IMR-90 (cell line): ENCODE measurements around the gene DYNLL2. TPM values are rescaled to one million over a fixed set of nuclear protein-coding genes. Genes with fewer than 3 reads are reported as not detected.

Source experiments
- ATAC-seq: fragments of 200-7000 bp; cut with Tn5 transposase; 2 replicates; pipeline ENCODE4 v1.9.1; 2020; ENCODE audit warnings: low read depth, mild to moderate bottlenecking, moderate library complexity
- BruUV-seq: library from RNA; stranded (reverse); fragments of 400-500 nt; replicated peaks from 2 replicates; lab custom pipeline; 2021; lab: Mats Ljungman, UMichigan
- CTCF ChIA-PET: fragments of 300-600 bp; formaldehyde crosslinking; extraction: SDS; loops from one replicate; lab custom pipeline; 2021; ENCODE audit warnings: antibody characterized with exemption; lab: Yijun Ruan, JAX
- POLR2A ChIA-PET: fragments of 300-600 bp; sonication (Branson Sonifier 250); formaldehyde crosslinking; loops from one replicate; lab custom pipeline; 2022; ENCODE audit warnings: antibody characterized with exemption; ENCODE audit not compliant: unreplicated experiment; lab: Charles Lee
- DNase-seq: peaks from one replicate; pipeline ENCODE4 v3.0.0; 2013
- H2AFZ ChIP-seq: replicated peaks from 2 replicates; pipeline ENCODE3; 2013; ENCODE audit warnings: low read length, mild to moderate bottlenecking; ENCODE audit not compliant: poor library complexity
- H2AK5ac ChIP-seq: 2 replicates; pipeline ENCODE4 v1.6.1; 2013; ENCODE audit warnings: low read depth, low read length, inconsistent platforms
- H2AK9ac ChIP-seq: replicated peaks from 2 replicates; pipeline ENCODE3; 2013; ENCODE audit warnings: mild to moderate bottlenecking, low read depth, low read length, moderate library complexity; ENCODE audit not compliant: poor library complexity
- H2BK120ac ChIP-seq: 2 replicates; pipeline ENCODE4 v1.6.1; 2013; ENCODE audit warnings: low read depth, low read length, inconsistent platforms
- H2BK15ac ChIP-seq: 3 replicates; pipeline ENCODE4 v1.6.1; 2013; ENCODE audit warnings: low read depth, low read length, inconsistent platforms
- H2BK20ac ChIP-seq: 2 replicates; pipeline ENCODE4 v1.6.1; 2013; ENCODE audit warnings: low read depth, mild to moderate bottlenecking, inconsistent platforms, low read length, moderate library complexity
- H2BK5ac ChIP-seq: 2 replicates; pipeline ENCODE4 v1.6.1; 2013; ENCODE audit warnings: mild to moderate bottlenecking, low read depth, low read length, inconsistent platforms; ENCODE audit not compliant: poor library complexity, severe bottlenecking
- H3K14ac ChIP-seq: replicated peaks from 2 replicates; pipeline ENCODE4 v1.6.1; 2013; ENCODE audit warnings: low read depth, low read length, inconsistent platforms
- H3K18ac ChIP-seq: 2 replicates; pipeline ENCODE4 v1.6.1; 2013; ENCODE audit warnings: low read depth, low read length, control low read depth
- H3K23ac ChIP-seq: 2 replicates; pipeline ENCODE4 v1.6.1; 2013; ENCODE audit warnings: low read depth, low read length, inconsistent platforms
- H3K27ac ChIP-seq: 2 replicates; pipeline ENCODE4 v1.5.1; 2013; ENCODE audit warnings: mild to moderate bottlenecking, control low read depth, low read length; ENCODE audit not compliant: insufficient read depth
- H3K27me3 ChIP-seq: 2 replicates; pipeline ENCODE4 v1.6.1; 2013; ENCODE audit warnings: low read length; ENCODE audit not compliant: control insufficient read depth, insufficient read depth
- H3K36me3 ChIP-seq: 2 replicates; pipeline ENCODE4 v1.6.1; 2013; ENCODE audit warnings: low read length, mixed read lengths; ENCODE audit not compliant: control insufficient read depth, insufficient read depth
- H3K4ac ChIP-seq: 2 replicates; pipeline ENCODE4 v1.6.1; 2013; ENCODE audit warnings: low read depth, low read length, inconsistent platforms
- H3K4me1 ChIP-seq: 2 replicates; pipeline ENCODE4 v1.6.1; 2013; ENCODE audit warnings: low read length, mixed read lengths; ENCODE audit not compliant: control insufficient read depth, insufficient read depth
- H3K4me2 ChIP-seq: 2 replicates; pipeline ENCODE4 v1.6.1; 2013; ENCODE audit warnings: low read depth, mild to moderate bottlenecking, control low read depth, low read length, moderate library complexity
- H3K4me3 ChIP-seq: 2 replicates; pipeline ENCODE4 v1.5.1; 2013; ENCODE audit warnings: low read depth, mild to moderate bottlenecking, control low read depth, low read length, moderate library complexity; ENCODE audit not compliant: insufficient read depth
- H3K56ac ChIP-seq: 2 replicates; pipeline ENCODE4 v1.6.1; 2013; ENCODE audit warnings: low read length, inconsistent platforms; ENCODE audit not compliant: insufficient read depth; ENCODE audit errors: extremely low read depth
- H3K79me1 ChIP-seq, 2 experiments: 2 replicates each; pipeline ENCODE4 v1.6.1; 2013; ENCODE audit warnings: low read length in 2 of 2, inconsistent platforms in 1 of 2, low read depth in 1 of 2
- H3K9ac ChIP-seq: 2 replicates; pipeline ENCODE4 v1.6.1; 2013; ENCODE audit warnings: low read depth, low read length, control low read depth
- H3K9me1 ChIP-seq: 2 replicates; pipeline ENCODE4 v1.6.1; 2013; ENCODE audit warnings: low read length, inconsistent platforms; ENCODE audit not compliant: insufficient read depth
- H3K9me3 ChIP-seq: 2 replicates; pipeline ENCODE4 v1.6.1; 2013; ENCODE audit warnings: low read length; ENCODE audit not compliant: control insufficient read depth, insufficient read depth
- H4K20me1 ChIP-seq: 2 replicates; pipeline ENCODE4 v1.6.1; 2013; ENCODE audit warnings: low read length, inconsistent platforms; ENCODE audit not compliant: insufficient read depth
- H4K5ac ChIP-seq: 2 replicates; pipeline ENCODE4 v1.6.1; 2013; ENCODE audit warnings: mild to moderate bottlenecking, low read depth, low read length, control low read depth
- H4K8ac ChIP-seq, 2 experiments: 2 replicates each; pipeline ENCODE4 v1.6.1; 2013; ENCODE audit warnings: low read depth in 2 of 2, low read length in 2 of 2, control low read depth in 1 of 2, inconsistent platforms in 1 of 2
- H4K91ac ChIP-seq: 2 replicates; pipeline ENCODE4 v1.6.1; 2013; ENCODE audit warnings: low read depth, low read length, inconsistent platforms; ENCODE audit not compliant: insufficient read depth
- BHLHE40 ChIP-seq: fragments of 150-350 bp; IDR thresholded peaks from 2 replicates; pipeline ENCODE4 v1.6.1; 2016; ENCODE audit warnings: mild to moderate bottlenecking, low read depth, low read length
- CHD1 ChIP-seq: IDR thresholded peaks from 2 replicates; pipeline ENCODE4 v1.6.1; 2012; ENCODE audit warnings: low read depth, low read length, improper control_type of control experiment
- CTCF ChIP-seq: conservative IDR thresholded peaks from 2 replicates; pipeline ENCODE4 v1.5.1; 2012; ENCODE audit warnings: mild to moderate bottlenecking, low read depth, low read length, improper control_type of control experiment
- ELK1 ChIP-seq: fragments of 150-350 bp; IDR thresholded peaks from 2 replicates; pipeline ENCODE4 v1.6.1; 2016; ENCODE audit warnings: low read depth, mild to moderate bottlenecking, low read length, moderate library complexity, borderline replicate concordance
- FOS ChIP-seq: fragments of 150-350 bp; IDR thresholded peaks from 2 replicates; pipeline ENCODE4 v1.6.1; 2016; ENCODE audit warnings: low read depth, low read length
- MAFK ChIP-seq: IDR thresholded peaks from 2 replicates; pipeline ENCODE4 v1.6.1; 2012; ENCODE audit warnings: low read depth, low read length, improper control_type of control experiment
- MAZ ChIP-seq: IDR thresholded peaks from 2 replicates; pipeline ENCODE4 v1.6.1; 2012; ENCODE audit warnings: low read depth, mild to moderate bottlenecking, low read length, improper control_type of control experiment, moderate library complexity, borderline replicate concordance
- MXI1 ChIP-seq: IDR thresholded peaks from 2 replicates; pipeline ENCODE4 v1.6.1; 2012; ENCODE audit warnings: low read depth, mild to moderate bottlenecking, low read length, moderate library complexity, borderline replicate concordance
- NFE2L2 ChIP-seq: fragments of 150-350 bp; IDR thresholded peaks from 2 replicates; pipeline ENCODE4 v1.6.1; 2016; ENCODE audit warnings: low read depth, mild to moderate bottlenecking, low read length
- POLR2A ChIP-seq: IDR thresholded peaks from 2 replicates; pipeline ENCODE4 v1.6.1; 2012; ENCODE audit warnings: mild to moderate bottlenecking, low read depth, low read length
- RAD21 ChIP-seq: IDR thresholded peaks from 2 replicates; pipeline ENCODE4 v1.6.1; 2012; ENCODE audit warnings: low read length, improper control_type of control experiment
- RCOR1 ChIP-seq: IDR thresholded peaks from 2 replicates; pipeline ENCODE4 v1.6.1; 2012; ENCODE audit warnings: mild to moderate bottlenecking, low read length, improper control_type of control experiment; ENCODE audit not compliant: insufficient replicate concordance
- RFX5 ChIP-seq: IDR thresholded peaks from 2 replicates; pipeline ENCODE4 v1.8.0; 2012; ENCODE audit warnings: low read depth, mild to moderate bottlenecking, low read length, moderate library complexity
- SMC3 ChIP-seq: fragments of 150-350 bp; IDR thresholded peaks from 2 replicates; pipeline ENCODE4 v1.6.1; 2016; ENCODE audit warnings: low read depth, mild to moderate bottlenecking, antibody characterized with exemption, low read length, moderate library complexity
- USF2 ChIP-seq: fragments of 150-350 bp; IDR thresholded peaks from 2 replicates; pipeline ENCODE4 v1.6.1; 2017; ENCODE audit warnings: mild to moderate bottlenecking, antibody characterized with exemption, low read length, low read depth
- dilution Hi-C: fragments of 300-500 bp; cut with HindIII; formaldehyde crosslinking; loops from one replicate; pipeline ENCODE4 v1.14.3; 2018; ENCODE audit warnings: low sequenced_read_pairs; ENCODE audit not compliant: unreplicated experiment
- in situ Hi-C: fragments of 300-500 bp; cut with MboI; formaldehyde crosslinking; loops from 3 replicates; pipeline ENCODE4 v1.14.3; 2019; ENCODE audit warnings: low sequenced_read_pairs, inconsistent platforms, mixed read lengths
- intact Hi-C: fragments of 100-400 bp; cut with micrococcal nuclease; formaldehyde crosslinking; loops from 2 replicates; pipeline ENCODE4 v1.10.0; 2022
- polyA plus RNA-seq, 3 experiments: library from polyadenylated mRNA; depleted of rRNA; stranded (reverse); fragments of >200 nt; gene quantifications; 2 replicates each; pipeline ENCODE4 v1.2.3, GENCODE V29; 2012; ENCODE audit warnings: low replicate concordance in 1 of 3
- total RNA-seq: library from RNA; depleted of rRNA; stranded (reverse); fragments of >200 nt; gene quantifications from 2 replicates; pipeline ENCODE4 v1.2.3, GENCODE V29; 2012

DYNLL2 gene
- total and polyA plus RNA-seq, 2 of the 4 experiments (the other 2 are of a cell fraction): 9.1 to 14.2 TPM

DNA sequence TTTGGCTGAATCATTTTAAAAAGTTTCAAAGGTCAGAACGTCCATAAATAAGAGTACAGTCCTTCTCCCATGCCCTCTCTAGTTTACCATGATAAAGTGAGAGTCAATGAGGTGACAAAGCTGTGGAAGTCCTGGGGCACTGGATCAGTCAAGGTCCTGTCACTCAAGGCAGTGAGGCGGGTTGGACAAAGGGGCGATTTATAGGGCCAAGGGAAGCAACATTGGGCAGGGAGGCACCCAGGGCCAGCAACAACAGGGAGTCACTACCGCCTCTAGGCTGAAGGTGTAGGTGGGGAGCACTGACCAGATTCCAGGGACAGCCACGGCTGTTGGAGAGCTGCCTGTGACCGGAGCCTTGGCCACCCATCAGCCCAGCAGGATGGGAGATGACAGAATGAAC lies 28.6 kb upstream of the DYNLL2 start (continued):
- no peak for TF ChIP-seq SMC3
- TF ChIP-seq CHD1: no peak

GRCh38 chr17:58056476-58056875 lies 26.7 kb upstream of the DYNLL2 start:
- intact Hi-C loops: no loop called here
- Histone ChIP-seq H3K56ac (no peak overlapping the region), H3K18ac (no peak overlapping the region), H3K9me3 (no peaks in the 10 kb centered on the region), H2BK20ac (no peak overlapping the region), H3K4me2 (no peak overlapping the region), H3K9ac (no peak overlapping the region), H3K4ac (no peak overlapping the region), H3K4me3 (no peak overlapping the region), H4K91ac (no peak overlapping the region), H2AK5ac (no peak overlapping the region), H3K14ac (no peak overlapping the region), H3K79me1 (no peaks in the 10 kb centered on the region), H3K4me1 (peaks cover 2% of the 10 kb centered on the region; the same call in 1 of the 2 replicates), H2BK5ac (no peak overlapping the region), H3K36me3 (no peaks in the 10 kb centered on the region), H4K5ac (no peak overlapping the region), H2BK120ac (no peak overlapping the region), H2AFZ (no peak overlapping the region), H3K27ac (no peak overlapping the region), H4K20me1 (no peaks in the 10 kb centered on the region), H4K8ac (no peak overlapping the region), H3K23ac (no peak overlapping the region), H3K27me3 (peaks cover 19% of the 10 kb centered on the region), H3K9me1 (no peaks in the 10 kb centered on the region), H2AK9ac (no peak overlapping the region), H2BK15ac (no peak overlapping the region)
- CTCF ChIA-PET: no interaction called here
- BruUV-seq: no TSS peak
- POLR2A ChIA-PET: no interaction called here
- in situ Hi-C loops: no loop called here
- dilution Hi-C loops: no loop called here
- ATAC-seq (no peak), DNase-seq (no peak)
- TF ChIP-seq SMC3 (no peak), USF2 (no peak), POLR2A (no peak), MXI1 (no peak), CTCF (no peak), RAD21 (no peak), NFE2L2 (no peak), RCOR1 (no peak), MAZ (no peak), RFX5 (no peak), ELK1 (no peak), BHLHE40 (no peak), MAFK (no peak), FOS (no peak), CHD1 (no peak)
